Liver (tissue), 9 donors: ENCODE results near the gene SNAP25. TPM values are rescaled to one million over a fixed set of nuclear protein-coding genes. Genes with fewer than 3 reads are reported as not detected.

Source experiments
- DNase-seq: peaks from one replicate; pipeline ENCODE4 v3.0.0-alpha.2; 2017; ENCODE audit warnings: low spot score
- H3K27ac ChIP-seq, 2 donors: one replicate each; pipeline ENCODE4 v1.7.0; 2013; ENCODE audit warnings: inconsistent platforms in 2 of 2, low read length in 2 of 2, control low read depth in 1 of 2, low read depth in 1 of 2, mild to moderate bottlenecking in 1 of 2
- H3K27me3 ChIP-seq, 4 donors: one replicate each; pipeline versions ENCODE4 v1.6.1 to v1.7.0; 2013; ENCODE audit warnings: low read length in 3 of 4, inconsistent platforms in 1 of 4, mild to moderate bottlenecking in 1 of 4, moderate library complexity in 1 of 4; ENCODE audit not compliant: control insufficient read depth in 4 of 4, insufficient read depth in 4 of 4
- H3K36me3 ChIP-seq, 4 donors: one replicate each; pipeline versions ENCODE4 v1.6.1 to v1.7.0; 2013; ENCODE audit warnings: low read length in 3 of 4, mild to moderate bottlenecking in 3 of 4, low read depth in 1 of 4, moderate library complexity in 1 of 4; ENCODE audit not compliant: control insufficient read depth in 4 of 4, insufficient read depth in 3 of 4
- H3K4me1 ChIP-seq, 4 donors: one replicate each; pipeline versions ENCODE4 v1.6.1 to v1.7.0; 2013; ENCODE audit warnings: low read length in 3 of 4, mild to moderate bottlenecking in 3 of 4, moderate library complexity in 1 of 4; ENCODE audit not compliant: control insufficient read depth in 4 of 4, insufficient read depth in 4 of 4
- H3K4me3 ChIP-seq, 3 donors: one replicate each; pipeline versions ENCODE4 v1.6.1 to v1.7.0; 2013; ENCODE audit warnings: low read length in 3 of 3, control low read depth in 1 of 3, low read depth in 1 of 3, mild to moderate bottlenecking in 1 of 3
- H3K9ac ChIP-seq, 2 donors: one replicate each; pipeline ENCODE4 v1.7.0; 2013; ENCODE audit warnings: low read length in 2 of 2, mild to moderate bottlenecking in 2 of 2, moderate library complexity in 2 of 2, control low read depth in 1 of 2, low read depth in 1 of 2
- H3K9me3 ChIP-seq, 4 donors: one replicate each; pipeline versions ENCODE4 v1.6.1 to v1.7.0; 2013; ENCODE audit warnings: low read length in 3 of 4; ENCODE audit not compliant: control insufficient read depth in 4 of 4
- ATF3 ChIP-seq: IDR thresholded peaks from 2 replicates; pipeline ENCODE4 v1.6.1; 2016; ENCODE audit warnings: antibody characterized with exemption
- EGR1 ChIP-seq, 2 donors: IDR thresholded peaks; 2 replicates each; pipeline ENCODE4 v1.6.1; 2016 to 2018; ENCODE audit warnings: antibody characterized with exemption in 2 of 2, low read depth in 2 of 2
- FOXA1 ChIP-seq: IDR thresholded peaks from 2 replicates; pipeline ENCODE4 v1.6.1; 2016; ENCODE audit warnings: antibody characterized with exemption
- FOXA2 ChIP-seq: IDR thresholded peaks from 2 replicates; pipeline ENCODE4 v1.6.1; 2016; ENCODE audit warnings: antibody characterized with exemption
- GABPA ChIP-seq, 2 donors: IDR thresholded peaks in 1 of 2; conservative IDR thresholded peaks in 1 of 2; 2 replicates each; pipeline ENCODE4 v1.6.1; 2016; ENCODE audit warnings: antibody characterized with exemption in 2 of 2, mild to moderate bottlenecking in 1 of 2, moderate library complexity in 1 of 2
- HNF4A ChIP-seq, 2 donors: conservative IDR thresholded peaks; 2 replicates each; pipeline ENCODE4 v1.6.1; 2016; ENCODE audit warnings: antibody characterized with exemption in 2 of 2, mild to moderate bottlenecking in 2 of 2
- HNF4G ChIP-seq: IDR thresholded peaks from 2 replicates; pipeline ENCODE4 v1.6.1; 2016; ENCODE audit warnings: antibody characterized with exemption
- JUND ChIP-seq, 2 donors: IDR thresholded peaks; 2 replicates each; pipeline ENCODE4 v1.6.1; 2016; ENCODE audit warnings: antibody characterized with exemption in 2 of 2
- MAX ChIP-seq: IDR thresholded peaks from 2 replicates; pipeline ENCODE4 v1.6.1; 2016; ENCODE audit warnings: antibody characterized with exemption
- RAD21 ChIP-seq, 2 donors: IDR thresholded peaks; 2 replicates each; pipeline ENCODE4 v1.6.1; 2016; ENCODE audit warnings: antibody characterized with exemption in 2 of 2, mild to moderate bottlenecking in 2 of 2
- SP1 ChIP-seq: IDR thresholded peaks from 2 replicates; pipeline ENCODE4 v1.6.1; 2018; ENCODE audit warnings: antibody characterized with exemption, mild to moderate bottlenecking
- TAF1 ChIP-seq: conservative IDR thresholded peaks from 2 replicates; pipeline ENCODE4 v1.6.1; 2016; ENCODE audit warnings: antibody characterized with exemption, mild to moderate bottlenecking
- YY1 ChIP-seq: IDR thresholded peaks from 2 replicates; pipeline ENCODE4 v1.6.1; 2016; ENCODE audit warnings: antibody characterized with exemption, mild to moderate bottlenecking
- ZBTB33 ChIP-seq: IDR thresholded peaks from 2 replicates; pipeline ENCODE4 v1.6.1; 2016; ENCODE audit warnings: antibody characterized with exemption
- WGBS: extraction: QIAGEN DNeasy Blood & Tissue Kit; methylation state at CpG from one replicate; pipeline ENCODE4 v1.1.7; 2013; 5-methylcytosine and 5-hydroxymethylcytosine counted together
- polyA plus RNA-seq, 2 donors: library from polyadenylated mRNA; stranded (reverse) in 1 of 2; unstranded in 1 of 2; fragments of 200-250 nt in 1 of 2; fragments of >200 nt in 1 of 2; fragmentation: Nextera tagmentation in 1 of 2; extraction: Ambion mirVana in 1 of 2; gene quantifications; one replicate each; pipeline versions ENCODE4 v1.2.1 to v1.2.3, GENCODE V29; 2013 to 2015
- total RNA-seq, 2 donors: library from RNA; depleted of rRNA; stranded (reverse); fragments of >200 nt; gene quantifications; one replicate each; pipeline ENCODE4 v1.2.3, GENCODE V29; 2014
- donor health status: healthy.
- donor health status: healthy.
- donor health status: healthy.
- donor health status: healthy.
- donor health status: healthy.

SNAP25 gene
- total and polyA plus RNA-seq, 4 donors, result 0.32 to 2.7 (median 0.56) TPM

GRCh38 chr20:10219993-10220750, 1.5 kb downstream of the SNAP25 start:
- peaks cover 5 to 13% (median 9%) of the 10 kb centered on the region in 4 donors for H3K4me1 ChIP-seq
- TF ChIP-seq HNF4G, result no peak
- no peak for TF ChIP-seq TAF1
- TF ChIP-seq EGR1 (IDR thresholded peaks at IDR 0.05; ENCODE audit: low read depth in 2 of 2), result no peak
- no peak for TF ChIP-seq JUND (IDR thresholded peaks at IDR 0.05)
- no peak for TF ChIP-seq MAX
- TF ChIP-seq SP1, result no peak
- TF ChIP-seq ZBTB33, result no peak
- TF ChIP-seq ATF3, result no peak
- no peak for TF ChIP-seq HNF4A (conservative IDR thresholded peaks at IDR 0.05)
- TF ChIP-seq FOXA1, result no peak
- TF ChIP-seq FOXA2, result no peak
- no peak for TF ChIP-seq GABPA (IDR thresholded peaks at IDR 0.05 in 1 of 2, conservative IDR thresholded peaks at IDR 0.05 in 1 of 2)
- no peak overlapping the region for H3K9ac ChIP-seq
- DNase-seq, result no peak
- no peak overlapping the region for H3K4me3 ChIP-seq
- H3K36me3 ChIP-seq, result no peaks in the 10 kb centered on the region
- no peaks in the 10 kb centered on the region for H3K9me3 ChIP-seq
- peaks cover 0 to 3% (median under 1%) of the 10 kb centered on the region in 4 donors for H3K27me3 ChIP-seq
- WGBS, result 86% methylated on average over 4 of the region's 4 CpGs
- H3K27ac ChIP-seq, result no peak overlapping the region

- no peak for DNase-seq
- H3K4me1 ChIP-seq, result peaks cover 5 to 13% (median 9%) of the 10 kb centered on the region in 4 donors
- H3K27me3 ChIP-seq, result peaks cover 0 to 3% (median under 1%) of the 10 kb centered on the region in 4 donors
- H3K27ac ChIP-seq, result no peak overlapping the region
- no peaks in the 10 kb centered on the region for H3K36me3 ChIP-seq
- no peaks in the 10 kb centered on the region for H3K9me3 ChIP-seq
- TF ChIP-seq HNF4A (conservative IDR thresholded peaks at IDR 0.05) (no peak), SP1 (no peak), TAF1 (no peak)
- WGBS, result 91% methylated on average over 6 of the region's 6 CpGs
- H3K4me3 ChIP-seq, result no peak overlapping the region
- no peak overlapping the region for H3K9ac ChIP-seq
These were observed 2.4 kb downstream of the SNAP25 start for GRCh38 chr20:10221021-10221420.

GRCh38 chr20:10225439-10226060, 6.9 kb downstream of the SNAP25 start:
- H3K27ac ChIP-seq, result no peak overlapping the region
- no peak overlapping the region for H3K9ac ChIP-seq
- no peak for DNase-seq
- H3K27me3 ChIP-seq, result no peaks in the 10 kb centered on the region
- WGBS, result 82% methylated on average over 1 of the region's 1 CpG
- no peaks in the 10 kb centered on the region for H3K36me3 ChIP-seq
- no peaks in the 10 kb centered on the region for H3K9me3 ChIP-seq
- H3K4me3 ChIP-seq, result no peak overlapping the region
- no peaks in the 10 kb centered on the region for H3K4me1 ChIP-seq
- TF ChIP-seq RAD21 (IDR thresholded peaks at IDR 0.05) (peak; percentile 38 to 46), YY1 (no peak)
